Measurements from ENCODE around the gene ELFN1. TPM values are rescaled to one million over a fixed set of nuclear protein-coding genes. Genes with fewer than 3 reads are reported as not detected.

Gene ELFN1
- total RNA-seq, 5 donors from 2014 or later (not counting 1 experiment from before 2014, with no cell fraction given) = 0.06 to 0.12 (median 0.07) TPM; not detected in 2

GRCh38 chr7:1693419-1693990 lies 23.4 kb downstream of the ELFN1 start:
- Histone ChIP-seq H3K9me3 (no peaks in the 10 kb centered on the region), H3K4me1 (ENCODE audit: control insufficient read depth in 1 of 2, extremely low read depth in 1 of 2, insufficient read depth in 2 of 2, low read length in 2 of 2) (no peaks in the 10 kb centered on the region), H3K27ac (ENCODE audit: low read length) (no peak overlapping the region), H3K4me3 (ENCODE audit: control insufficient read depth in 1 of 2, extremely low read depth in 1 of 2, low read length in 1 of 2) (no peak overlapping the region), H3K27me3 (replicated peaks in 1 of 2; ENCODE audit: control insufficient read depth in 2 of 2, extremely low read depth in 1 of 2, insufficient read depth in 2 of 2, low read length in 1 of 2) (peaks cover 0 to 63% of the 10 kb centered on the region in 2 experiments), H3K36me3 (ENCODE audit: control insufficient read depth in 2 of 2, extremely low read depth in 1 of 2, insufficient read depth in 1 of 2, low read length in 1 of 2) (no peaks in the 10 kb centered on the region)
- H3K27me3 Mint-ChIP-seq = peaks cover 21 to 25% of the 10 kb centered on the region in 2 donors
- H3K4me3 Mint-ChIP-seq = no peak overlapping the region
- WGBS (ENCODE audit: insufficient coverage) = 70% methylated on average over 23 of the region's 25 CpGs
- peak in 3 of 35 experiments; percentile 3 to 21 (median 9) for DNase-seq
- H3K27ac Mint-ChIP-seq = no peak overlapping the region
- H3K9me3 Mint-ChIP-seq = peaks cover 3 to 7% (median 4%) of the 10 kb centered on the region in 3 donors
- ChIA-PET POLR2A (no interaction called here), CTCF (no interaction called here)
- H3K4me1 Mint-ChIP-seq = peaks cover 0 to 9% (median 4%) of the 10 kb centered on the region in 3 donors
- no peak for ATAC-seq (replicated peaks in 1 of 4)
- H3K36me3 Mint-ChIP-seq = no peaks in the 10 kb centered on the region

DNA sequence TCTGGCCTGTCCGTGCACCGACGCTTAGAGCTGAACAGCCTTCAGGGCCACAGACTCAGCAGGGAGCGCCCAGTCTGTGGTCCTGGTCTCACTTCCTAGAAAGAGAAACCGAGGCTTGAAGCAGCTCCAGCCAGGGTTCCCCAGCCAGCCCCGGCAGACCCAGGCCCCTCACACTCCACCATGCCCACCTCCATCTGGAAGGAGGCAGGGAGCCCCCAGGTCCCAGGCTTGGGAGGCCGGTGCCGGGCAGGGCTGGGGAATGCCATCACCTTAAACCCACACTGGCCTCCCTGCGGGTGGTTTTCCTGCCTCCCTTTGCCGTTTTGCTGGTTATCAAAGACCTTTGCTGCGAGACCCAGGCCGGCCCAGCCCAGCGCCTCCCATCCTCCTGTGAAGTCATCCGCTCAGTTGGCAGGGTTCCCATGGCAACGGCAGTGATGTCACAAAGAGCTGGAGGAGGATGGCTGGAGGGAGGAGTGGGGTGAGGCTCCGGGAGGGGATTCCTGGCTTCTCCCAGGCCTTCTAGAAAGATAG lies 24.0 kb downstream of the ELFN1 start:
- Mint-ChIP-seq H3K4me1 (peaks cover 0 to 9% (median 4%) of the 10 kb centered on the region in 3 donors), H3K27ac (no peak overlapping the region), H3K4me3 (no peak overlapping the region), H3K36me3 (no peaks in the 10 kb centered on the region), H3K27me3 (peaks cover 16 to 24% of the 10 kb centered on the region in 2 donors), H3K9me3 (peaks cover 0 to 2% (median 0%) of the 10 kb centered on the region in 3 donors)
- ChIA-PET POLR2A (no interaction called here), CTCF (no interaction called here)
- Histone ChIP-seq H3K27ac (ENCODE audit: low read length) (no peak overlapping the region), H3K9me3 (no peaks in the 10 kb centered on the region), H3K4me3 (ENCODE audit: control insufficient read depth in 1 of 2, extremely low read depth in 1 of 2, low read length in 1 of 2) (no peak overlapping the region), H3K36me3 (ENCODE audit: control insufficient read depth in 2 of 2, extremely low read depth in 1 of 2, insufficient read depth in 1 of 2, low read length in 1 of 2) (no peaks in the 10 kb centered on the region), H3K4me1 (ENCODE audit: control insufficient read depth in 1 of 2, extremely low read depth in 1 of 2, insufficient read depth in 2 of 2, low read length in 2 of 2) (no peaks in the 10 kb centered on the region), H3K27me3 (replicated peaks in 1 of 2; ENCODE audit: control insufficient read depth in 2 of 2, extremely low read depth in 1 of 2, insufficient read depth in 2 of 2, low read length in 1 of 2) (peaks cover 0 to 63% of the 10 kb centered on the region in 2 experiments)
- WGBS (ENCODE audit: insufficient coverage) = 80% methylated on average over 9 of the region's 16 CpGs
- ATAC-seq (replicated peaks in 1 of 4) (no peak), DNase-seq (peak in 3 of 35 experiments; percentile 1 to 11 (median 9))

DNA sequence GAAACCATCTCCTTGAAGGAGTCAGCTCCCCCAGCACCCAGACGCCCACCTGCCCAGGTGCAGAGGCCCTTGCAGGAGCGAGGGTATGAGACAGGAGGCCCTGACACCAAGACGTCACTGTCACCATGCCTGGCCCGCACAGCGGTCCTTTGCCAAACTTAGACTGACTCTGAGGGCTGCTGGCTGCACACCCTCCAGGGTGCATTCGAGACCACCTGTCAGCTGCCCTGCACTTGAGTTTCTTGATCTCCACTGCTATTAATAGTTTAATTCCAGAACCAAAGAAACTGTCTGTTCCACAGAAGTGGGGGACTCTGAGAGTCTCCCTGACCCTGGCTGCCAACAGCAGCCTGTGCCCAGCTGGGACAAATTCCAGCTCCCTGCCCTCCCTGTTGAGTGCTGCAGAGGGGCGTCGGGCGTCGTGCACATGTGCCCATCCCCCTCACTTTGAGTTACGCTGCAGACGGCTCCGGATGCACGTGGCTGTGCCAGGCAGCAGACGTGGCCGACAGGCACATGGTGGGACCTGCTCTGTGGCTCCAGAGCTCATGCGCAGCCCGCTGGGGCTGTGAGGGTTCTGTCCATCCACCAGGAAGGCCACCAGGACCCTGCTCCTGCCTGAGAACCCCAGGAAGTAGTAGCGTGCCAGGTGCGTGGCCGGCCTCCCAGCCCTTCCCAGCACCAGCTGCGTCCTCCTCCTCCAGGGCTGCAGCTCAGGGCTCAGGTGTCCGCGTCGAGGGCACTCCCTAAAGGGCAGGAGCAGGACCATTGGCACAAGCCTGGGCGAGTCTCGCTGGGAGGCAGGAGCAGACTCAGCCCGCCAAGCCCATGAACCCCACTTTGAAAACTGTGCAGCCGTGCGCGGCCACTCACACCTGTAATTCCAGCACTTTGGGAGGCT lies 24.8 kb downstream of the ELFN1 start:
- H3K27me3 ChIP-seq (replicated peaks in 1 of 2; ENCODE audit: control insufficient read depth in 2 of 2, extremely low read depth in 1 of 2, insufficient read depth in 2 of 2, low read length in 1 of 2) = peaks cover 0 to 60% of the 10 kb centered on the region in 2 experiments
- Mint-ChIP-seq H3K9me3 (no peaks in the 10 kb centered on the region), H3K4me1 (peaks cover 0 to 9% (median 4%) of the 10 kb centered on the region in 3 donors), H3K27ac (no peak overlapping the region), H3K27me3 (peaks cover 13 to 18% of the 10 kb centered on the region in 2 donors), H3K4me3 (no peak overlapping the region), H3K36me3 (no peaks in the 10 kb centered on the region)
- POLR2A ChIA-PET = no interaction called here
- no peaks in the 10 kb centered on the region for H3K36me3 ChIP-seq (ENCODE audit: control insufficient read depth in 2 of 2, extremely low read depth in 1 of 2, insufficient read depth in 1 of 2, low read length in 1 of 2)
- peak in 3 of 35 experiments; percentile 2 to 18 (median 3) for DNase-seq
- H3K9me3 ChIP-seq = no peaks in the 10 kb centered on the region
- no peaks in the 10 kb centered on the region for H3K4me1 ChIP-seq (ENCODE audit: control insufficient read depth in 1 of 2, extremely low read depth in 1 of 2, insufficient read depth in 2 of 2, low read length in 2 of 2)
- no peak overlapping the region for H3K4me3 ChIP-seq (ENCODE audit: control insufficient read depth in 1 of 2, extremely low read depth in 1 of 2, low read length in 1 of 2)
- no peak overlapping the region for H3K27ac ChIP-seq (ENCODE audit: low read length)
- no peak for ATAC-seq (replicated peaks in 1 of 4)
- CTCF ChIA-PET = no interaction called here
- 85% methylated on average over 29 of the region's 31 CpGs for WGBS (ENCODE audit: insufficient coverage)

DNA sequence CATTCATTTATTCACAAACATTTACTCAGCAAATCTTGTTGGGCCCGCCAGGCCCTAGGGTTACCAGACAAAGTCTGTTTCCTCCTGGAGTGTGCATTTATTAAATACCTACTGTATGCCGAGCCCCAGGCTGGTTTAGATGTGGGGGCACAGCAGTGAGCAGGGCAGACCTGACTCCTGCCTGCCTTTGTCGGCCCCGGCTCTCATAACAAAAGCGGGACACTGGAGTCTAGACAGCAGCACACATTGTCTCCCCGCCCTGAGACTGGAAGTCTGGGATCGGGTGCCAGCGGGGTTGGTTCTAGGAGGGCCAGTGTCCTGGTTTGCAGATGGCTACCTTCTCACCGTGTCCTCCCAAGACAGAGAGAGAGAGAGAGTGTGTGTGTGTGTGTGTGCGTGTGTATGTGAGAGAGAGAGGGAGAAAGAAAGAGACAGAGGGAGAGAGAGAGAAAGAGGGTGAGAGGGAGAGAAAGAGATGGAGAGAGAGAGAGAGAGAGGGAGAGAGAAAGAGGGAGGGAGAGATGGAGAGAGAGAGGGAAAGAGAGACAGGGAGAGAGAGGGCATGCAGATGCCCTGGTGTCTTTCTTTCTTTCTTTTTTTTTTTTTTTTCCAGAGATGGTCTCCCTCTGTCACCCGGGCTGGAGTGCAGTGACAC lies 25.9 kb downstream of the ELFN1 start:
- H3K36me3 ChIP-seq (ENCODE audit: control insufficient read depth in 2 of 2, extremely low read depth in 1 of 2, insufficient read depth in 1 of 2, low read length in 1 of 2) = no peaks in the 10 kb centered on the region
- POLR2A ChIA-PET = no interaction called here
- peaks cover 0 to 9% (median 4%) of the 10 kb centered on the region in 3 donors for H3K4me1 Mint-ChIP-seq

GRCh38 chr7:1696671-1697498 lies 26.8 kb downstream of the ELFN1 start:
- Mint-ChIP-seq H3K27ac (no peak overlapping the region), H3K27me3 (peaks cover 3 to 8% of the 10 kb centered on the region in 2 donors), H3K36me3 (no peaks in the 10 kb centered on the region), H3K9me3 (no peaks in the 10 kb centered on the region), H3K4me3 (no peak overlapping the region), H3K4me1 (peaks cover 0 to 9% (median 4%) of the 10 kb centered on the region in 3 donors)
- no peaks in the 10 kb centered on the region for H3K4me1 ChIP-seq (ENCODE audit: control insufficient read depth in 1 of 2, extremely low read depth in 1 of 2, insufficient read depth in 2 of 2, low read length in 2 of 2)
- peaks cover 0 to 52% of the 10 kb centered on the region in 2 experiments for H3K27me3 ChIP-seq (replicated peaks in 1 of 2; ENCODE audit: control insufficient read depth in 2 of 2, extremely low read depth in 1 of 2, insufficient read depth in 2 of 2, low read length in 1 of 2)
- POLR2A ChIA-PET = no interaction called here
- DNase-seq = peak in 3 of 35 experiments; percentile 2 to 12 (median 7)
- CTCF ChIA-PET = no interaction called here
- no peak overlapping the region for H3K27ac ChIP-seq (ENCODE audit: low read length)
- H3K9me3 ChIP-seq = no peaks in the 10 kb centered on the region
- H3K36me3 ChIP-seq (ENCODE audit: control insufficient read depth in 2 of 2, extremely low read depth in 1 of 2, insufficient read depth in 1 of 2, low read length in 1 of 2) = no peaks in the 10 kb centered on the region
- H3K4me3 ChIP-seq (ENCODE audit: control insufficient read depth in 1 of 2, extremely low read depth in 1 of 2, low read length in 1 of 2) = no peak overlapping the region
- 73% methylated on average over 19 of the region's 28 CpGs for WGBS (ENCODE audit: insufficient coverage)
- no peak for ATAC-seq (replicated peaks in 1 of 4)

More for the DNA sequence above, 25.9 kb downstream of the ELFN1 start:
- peaks cover 3 to 8% of the 10 kb centered on the region in 2 donors for H3K27me3 Mint-ChIP-seq
- CTCF ChIA-PET = no interaction called here
- no peak overlapping the region for H3K27ac Mint-ChIP-seq
- H3K36me3 Mint-ChIP-seq = no peaks in the 10 kb centered on the region
- ATAC-seq (replicated peaks in 1 of 4) = no peak
- no peak overlapping the region for H3K27ac ChIP-seq (ENCODE audit: low read length)
- peaks cover 0 to 58% of the 10 kb centered on the region in 2 experiments for H3K27me3 ChIP-seq (replicated peaks in 1 of 2; ENCODE audit: control insufficient read depth in 2 of 2, extremely low read depth in 1 of 2, insufficient read depth in 2 of 2, low read length in 1 of 2)
- 85% methylated on average over 6 of the region's 11 CpGs for WGBS (ENCODE audit: insufficient coverage)
- no peaks in the 10 kb centered on the region for H3K9me3 ChIP-seq
- no peak overlapping the region for H3K4me3 Mint-ChIP-seq
- no peak overlapping the region for H3K4me3 ChIP-seq (ENCODE audit: control insufficient read depth in 1 of 2, extremely low read depth in 1 of 2, low read length in 1 of 2)
- DNase-seq = peak in 2 of 35 experiments; percentile 4 to 15
- no peaks in the 10 kb centered on the region for H3K9me3 Mint-ChIP-seq
- H3K4me1 ChIP-seq (ENCODE audit: control insufficient read depth in 1 of 2, extremely low read depth in 1 of 2, insufficient read depth in 2 of 2, low read length in 2 of 2) = no peaks in the 10 kb centered on the region

Measured in T-cell (primary cell).